DND-41 (cell line): ENCODE measurements around the gene OR2A42.
"Not testable (repeated sequence)": the region's sequence is repeated elsewhere in the genome, so short reads cannot be mapped to it uniquely, and the experiment has no call there.

ENCODE experiments used
- EZH2 ChIP-seq: IDR thresholded peaks from 3 replicates; pipeline ENCODE4 v1.6.1; 2012; ENCODE audit warnings: borderline replicate concordance, low read depth, mild to moderate bottlenecking, moderate library complexity, low read length, inconsistent platforms; ENCODE audit not compliant: severe bottlenecking
- TF ChIP-seq, protein P1 (sequence below): IDR thresholded peaks from 2 replicates; pipeline ENCODE4 v1.5.1; 2012; ENCODE audit warnings: borderline replicate concordance, low read length, moderate library complexity, mild to moderate bottlenecking; ENCODE audit not compliant: poor library complexity, severe bottlenecking; ENCODE audit errors: extremely low read depth

DNA sequence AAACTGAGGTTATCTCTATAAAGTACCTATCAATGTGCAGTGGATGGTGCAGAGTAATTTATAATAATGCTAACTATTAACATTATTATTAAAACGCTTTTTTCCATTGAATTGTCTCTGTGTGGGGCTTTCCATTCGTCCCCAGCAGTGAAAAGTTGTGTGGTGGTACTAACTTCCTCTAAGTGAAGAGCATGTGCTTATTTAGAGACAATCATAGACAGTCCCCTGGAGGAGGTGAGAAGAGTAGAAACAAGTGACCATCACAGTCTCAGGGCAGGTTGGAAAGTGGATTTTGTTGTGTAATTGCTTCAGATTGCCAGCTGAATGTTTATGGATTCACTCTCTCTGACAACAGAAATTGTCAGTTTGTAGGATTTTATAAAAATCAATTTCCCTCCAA is 8.4 kb downstream of the OR2A42 start:
- not testable (repeated sequence) for TF ChIP-seq EZH2
- TF ChIP-seq, protein P1, sequence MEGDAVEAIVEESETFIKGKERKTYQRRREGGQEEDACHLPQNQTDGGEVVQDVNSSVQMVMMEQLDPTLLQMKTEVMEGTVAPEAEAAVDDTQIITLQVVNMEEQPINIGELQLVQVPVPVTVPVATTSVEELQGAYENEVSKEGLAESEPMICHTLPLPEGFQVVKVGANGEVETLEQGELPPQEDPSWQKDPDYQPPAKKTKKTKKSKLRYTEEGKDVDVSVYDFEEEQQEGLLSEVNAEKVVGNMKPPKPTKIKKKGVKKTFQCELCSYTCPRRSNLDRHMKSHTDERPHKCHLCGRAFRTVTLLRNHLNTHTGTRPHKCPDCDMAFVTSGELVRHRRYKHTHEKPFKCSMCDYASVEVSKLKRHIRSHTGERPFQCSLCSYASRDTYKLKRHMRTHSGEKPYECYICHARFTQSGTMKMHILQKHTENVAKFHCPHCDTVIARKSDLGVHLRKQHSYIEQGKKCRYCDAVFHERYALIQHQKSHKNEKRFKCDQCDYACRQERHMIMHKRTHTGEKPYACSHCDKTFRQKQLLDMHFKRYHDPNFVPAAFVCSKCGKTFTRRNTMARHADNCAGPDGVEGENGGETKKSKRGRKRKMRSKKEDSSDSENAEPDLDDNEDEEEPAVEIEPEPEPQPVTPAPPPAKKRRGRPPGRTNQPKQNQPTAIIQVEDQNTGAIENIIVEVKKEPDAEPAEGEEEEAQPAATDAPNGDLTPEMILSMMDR: not testable (repeated sequence)
